HG03103 (cell line): ENCODE measurements around the gene MXRA8.
"Not testable (repeated sequence)": the region's sequence is repeated elsewhere in the genome, so short reads cannot be mapped to it uniquely, and the experiment has no call there.

Source experiments
- ATAC-seq: cut with Tn5 transposase; IDR thresholded peaks from one replicate; pipeline ENCODE4 v1.9.1; 2021; ENCODE audit warnings: low read depth; ENCODE audit not compliant: unreplicated experiment

MXRA8 gene

DNA sequence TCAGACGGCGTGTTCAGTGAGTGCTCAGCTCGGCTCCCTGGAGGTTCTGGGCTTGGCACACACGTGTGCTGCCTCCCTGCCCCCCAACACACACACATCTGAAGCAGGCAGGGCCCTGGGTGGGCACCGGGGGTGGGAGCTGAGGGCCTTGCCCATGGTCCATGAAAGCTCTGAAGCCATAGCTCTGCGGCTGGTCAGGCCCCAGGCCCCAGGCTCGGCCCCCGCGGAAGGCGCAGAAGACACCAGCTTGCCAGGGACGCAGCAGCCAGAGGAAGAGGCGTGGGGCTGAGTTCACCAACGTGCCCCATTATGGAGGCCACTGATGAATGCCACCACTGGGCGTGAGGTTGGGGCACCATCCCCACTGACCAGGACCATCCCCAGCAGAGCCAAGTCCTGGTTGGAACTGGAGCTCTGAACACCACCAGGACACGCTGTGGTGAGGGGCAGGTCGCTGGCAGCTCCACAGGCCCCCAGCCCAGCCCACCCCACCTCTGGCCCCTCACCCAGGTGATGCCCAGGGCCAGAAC, 12.5 kb upstream of the MXRA8 start:
- no peak for ATAC-seq

DNA sequence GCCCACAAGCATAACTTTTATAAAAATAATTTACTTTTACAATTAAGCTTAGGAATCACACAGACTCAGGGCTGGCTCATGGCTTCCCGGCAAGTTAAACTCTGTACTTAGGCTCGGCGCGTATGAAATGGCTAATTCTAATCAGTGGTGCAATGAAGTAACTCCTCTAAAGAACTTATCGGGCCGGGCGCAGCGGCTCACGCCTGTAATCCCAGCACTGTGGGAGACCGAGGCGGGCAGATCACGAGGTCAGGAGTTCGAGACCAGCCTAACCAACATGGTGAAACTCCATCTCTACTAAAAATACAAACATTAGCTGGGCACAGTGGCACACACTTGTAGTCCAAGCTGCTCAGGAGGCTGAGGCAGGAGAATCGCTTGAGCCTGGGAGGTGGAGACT, 11.7 kb upstream of the MXRA8 start:
- not testable (repeated sequence) for ATAC-seq

DNA sequence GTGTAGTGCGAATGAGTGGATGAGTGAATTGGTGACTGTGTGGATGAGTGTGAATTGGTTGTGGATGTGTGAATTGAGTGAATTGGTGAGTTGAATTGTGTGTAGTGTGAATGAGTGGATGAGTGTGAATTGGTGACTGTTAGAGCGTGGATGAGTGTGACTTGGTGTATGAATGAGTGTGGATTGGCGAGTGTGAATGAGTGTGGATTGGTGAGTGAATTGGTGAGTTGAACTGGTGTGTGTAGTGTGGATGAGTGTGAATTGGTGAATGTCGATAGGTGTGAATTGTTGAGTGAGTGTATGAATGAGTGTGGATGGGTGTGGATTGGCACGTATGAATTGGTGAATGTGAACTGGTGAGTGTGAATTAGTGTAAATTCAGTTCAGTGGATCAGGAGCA, 9.0 kb upstream of the MXRA8 start:
- ATAC-seq, result no peak

DNA sequence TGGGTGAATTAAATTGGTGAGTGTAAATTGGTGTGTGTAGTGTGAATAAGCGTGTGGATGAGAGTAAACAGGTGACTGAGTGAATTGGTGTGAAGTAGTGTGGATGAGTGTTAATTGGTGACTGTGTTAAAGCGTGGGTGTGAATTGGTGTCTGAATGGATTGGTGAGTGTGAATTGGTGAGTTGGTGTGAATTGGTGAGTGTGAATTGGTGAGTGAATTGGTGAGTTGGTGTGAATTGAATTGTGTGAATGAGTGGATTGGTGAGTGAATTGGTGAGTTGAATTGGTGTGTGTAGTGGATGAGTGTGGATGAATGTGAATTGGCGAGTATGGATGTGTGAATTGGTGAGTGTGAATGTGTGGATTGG, 8.3 kb upstream of the MXRA8 start:
- ATAC-seq, result no peak

DNA sequence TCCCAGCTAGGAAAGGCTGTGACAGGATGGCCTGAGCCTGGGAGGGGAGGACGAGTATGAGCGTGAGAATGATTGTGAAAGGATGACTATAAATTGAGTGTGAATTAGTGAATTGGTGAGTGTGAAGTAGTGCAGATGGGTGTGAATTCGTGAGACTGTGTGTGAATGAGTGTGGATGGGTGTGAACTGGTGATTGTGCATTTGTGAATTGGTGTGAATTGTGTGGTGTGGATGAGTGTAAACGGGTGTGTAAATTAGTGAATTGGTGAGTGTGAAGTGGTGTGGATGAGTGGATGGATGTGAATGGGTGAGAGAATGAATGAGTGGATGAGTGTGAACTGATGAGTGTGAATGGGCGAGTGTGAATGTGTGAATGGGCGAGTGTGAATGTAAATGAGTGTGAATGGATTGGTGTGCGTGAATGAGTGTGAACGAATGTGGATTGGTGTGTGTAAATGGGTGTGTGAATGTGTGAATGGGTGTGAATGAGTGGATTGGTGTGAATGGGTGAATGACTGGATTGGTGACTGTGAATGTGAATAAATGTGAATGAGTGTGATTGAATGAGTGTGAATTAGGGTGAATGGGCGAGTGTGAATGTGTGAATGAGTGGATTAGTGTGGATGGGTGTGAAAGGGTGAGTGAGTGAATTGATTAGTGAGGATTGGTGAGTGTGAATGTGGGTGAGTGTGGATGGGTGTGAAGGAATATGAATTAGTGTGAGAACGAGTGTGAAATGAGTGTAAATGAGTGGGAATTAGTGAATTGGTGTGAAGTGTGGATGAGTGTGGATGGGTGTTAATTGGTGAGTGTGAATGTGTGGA, 7.7 kb upstream of the MXRA8 start:
- no peak for ATAC-seq

DNA sequence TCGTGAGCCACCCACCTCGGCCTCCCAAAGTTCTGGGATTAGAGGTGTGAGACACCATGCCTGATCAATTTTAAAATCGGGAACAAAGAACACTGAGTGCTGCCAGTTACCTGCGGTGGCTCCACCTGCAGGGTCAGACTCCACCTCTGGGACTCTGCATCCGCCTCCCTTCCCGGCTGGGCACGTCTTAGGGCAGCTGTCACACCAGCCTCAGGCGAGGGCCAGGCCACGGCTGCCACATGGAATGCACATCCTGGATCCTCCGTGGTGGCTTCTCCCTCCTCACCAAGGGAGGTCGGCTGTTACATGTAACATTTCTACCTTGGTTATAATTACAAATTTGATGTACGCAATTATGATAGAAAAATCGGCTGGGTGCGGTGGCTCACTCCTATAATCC, 5.9 kb upstream of the MXRA8 start:
- ATAC-seq, result no peak

DNA sequence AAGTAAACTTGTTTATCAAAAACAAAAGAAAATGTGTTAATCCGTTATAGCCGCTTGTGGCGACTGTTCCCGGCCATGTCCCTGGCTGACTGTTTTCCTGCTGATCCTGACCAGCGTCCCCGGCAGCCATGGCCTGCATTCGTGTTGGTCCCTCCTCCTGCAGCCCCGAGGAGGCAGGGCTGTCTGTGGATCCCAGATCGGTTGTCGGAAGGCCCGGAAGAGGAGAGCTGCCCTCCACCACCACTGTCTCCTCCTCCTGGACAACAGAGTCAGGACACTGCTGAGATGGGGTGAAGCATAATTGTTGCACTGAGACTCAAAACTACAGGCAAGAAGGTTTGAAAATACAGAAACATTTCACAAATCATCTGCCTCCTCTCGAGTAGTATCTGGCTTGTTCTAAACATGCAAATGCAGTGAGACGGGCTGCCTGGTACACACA, 3.6 kb upstream of the MXRA8 start:
- ATAC-seq, result no peak

DNA sequence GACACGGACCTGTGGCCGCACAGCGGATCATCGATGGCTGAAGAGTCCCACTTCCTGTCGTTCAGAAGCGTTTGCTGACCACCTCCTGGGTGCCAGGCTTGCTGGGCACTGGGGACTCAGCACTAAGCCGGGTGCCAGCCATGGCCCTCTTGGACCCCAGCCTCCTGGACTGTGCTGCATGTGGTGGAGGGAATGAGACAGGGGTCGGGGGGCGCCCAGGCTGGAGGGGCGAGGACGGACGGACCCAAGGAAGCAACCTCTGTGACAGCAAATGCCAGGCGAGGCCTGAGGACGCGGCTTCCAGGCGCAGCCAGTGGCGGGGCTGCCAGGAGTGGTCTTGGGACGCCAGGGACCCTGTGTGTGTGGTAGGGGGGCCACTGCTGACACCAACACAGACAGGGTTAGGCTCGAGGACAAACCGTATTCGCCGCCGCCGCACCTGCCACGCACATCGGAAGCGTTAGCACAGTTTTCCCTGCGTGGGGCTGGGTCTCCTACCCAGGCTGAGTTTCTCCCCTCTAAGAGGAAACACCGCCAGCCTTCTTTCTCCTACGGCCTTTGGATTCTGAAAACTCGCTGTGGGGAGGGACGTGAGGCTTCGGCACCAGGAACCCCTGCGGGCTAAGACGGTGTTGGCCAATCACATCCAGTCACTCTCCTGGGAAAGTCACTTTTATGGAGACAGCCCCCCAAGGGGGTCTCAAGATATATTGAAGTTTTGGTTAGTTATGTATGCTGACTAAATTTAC, 3.1 kb upstream of the MXRA8 start:
- no peak for ATAC-seq

DNA sequence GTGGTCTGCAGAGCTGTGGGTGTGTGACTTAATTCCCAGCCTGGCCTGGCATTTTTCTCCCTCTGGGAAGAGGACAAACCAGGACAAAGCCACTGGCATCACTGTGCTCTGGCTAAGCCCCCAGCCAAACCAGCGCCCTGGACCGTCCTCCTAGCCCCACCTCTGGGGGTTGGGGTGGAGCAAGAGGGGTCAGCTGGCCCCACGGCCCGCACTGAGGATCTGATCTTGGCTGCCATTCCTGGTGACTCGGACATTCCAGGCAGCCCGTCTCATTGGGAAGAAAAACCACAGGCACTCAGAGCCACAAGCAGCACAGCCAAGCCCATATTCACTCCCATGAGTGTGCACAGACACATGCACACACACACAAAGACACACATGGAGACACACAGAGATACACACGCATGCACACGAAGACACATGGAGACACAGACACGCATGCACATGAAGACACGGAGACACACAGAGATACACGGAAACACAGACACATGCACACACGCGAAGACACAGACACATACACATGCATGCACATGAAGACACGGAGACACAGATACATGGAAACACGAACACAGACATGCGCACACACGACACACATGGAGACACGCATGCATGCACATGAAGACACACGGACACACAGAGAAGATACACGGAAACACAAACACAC, 2.3 kb upstream of the MXRA8 start:
- no peak for ATAC-seq

DNA sequence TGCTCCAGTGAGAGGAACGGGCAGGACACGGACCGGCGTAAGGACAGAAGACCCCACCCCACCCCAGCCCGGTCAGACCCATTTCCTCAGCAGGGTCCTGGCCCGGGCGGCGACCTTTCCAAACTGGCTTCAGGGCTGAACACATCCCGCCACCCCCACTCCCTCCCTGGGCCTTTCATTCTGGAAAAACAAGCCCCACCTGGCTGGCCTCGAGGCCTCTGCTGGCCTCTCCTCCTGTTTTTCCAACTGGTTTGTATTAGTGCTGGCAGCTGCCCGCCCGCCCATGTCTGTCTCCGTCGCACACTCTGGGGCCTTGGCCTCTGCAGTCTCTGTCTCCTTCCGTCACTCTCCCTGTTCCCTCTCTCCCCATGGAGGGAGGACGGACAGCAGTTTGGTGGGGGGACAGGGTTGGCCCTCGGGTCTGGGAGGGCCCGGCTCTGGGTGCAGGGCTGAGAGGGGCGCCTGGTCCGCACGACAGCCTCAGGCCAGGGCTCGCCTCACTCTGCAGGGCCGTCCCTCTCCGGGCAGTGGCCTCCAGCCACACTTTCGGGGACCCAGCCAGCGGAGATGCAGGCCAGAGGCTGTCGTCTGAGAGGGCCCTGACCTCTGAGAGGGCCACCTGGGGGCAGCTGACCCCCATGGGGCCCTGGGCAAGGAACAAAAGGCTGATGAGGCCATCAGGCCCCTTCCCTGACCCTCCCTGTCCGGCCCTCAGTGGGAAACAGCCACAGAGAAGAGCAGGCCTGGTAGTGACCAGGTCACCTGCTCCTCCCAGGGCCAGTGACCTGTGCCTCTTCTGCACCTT, 1.5 kb upstream of the MXRA8 start:
- no peak for ATAC-seq

DNA sequence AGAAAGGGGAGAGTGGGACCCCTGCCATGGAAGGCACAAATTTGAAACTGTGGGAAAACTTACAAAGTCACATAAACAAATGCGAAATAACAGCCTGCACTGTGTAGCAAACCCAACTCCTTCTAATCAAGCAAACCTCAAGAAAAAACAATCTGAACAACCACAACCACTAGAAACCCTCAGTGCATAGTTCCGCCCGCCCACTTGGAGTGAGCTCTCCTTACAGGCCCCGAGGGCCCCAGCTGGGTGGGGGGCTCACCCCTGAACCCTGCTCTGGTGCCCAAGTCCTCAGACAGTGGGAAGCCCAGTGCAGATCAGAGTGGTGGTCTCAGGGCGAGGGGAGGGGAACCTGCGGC, 931 bp upstream of the MXRA8 start:
- ATAC-seq, result no peak

DNA sequence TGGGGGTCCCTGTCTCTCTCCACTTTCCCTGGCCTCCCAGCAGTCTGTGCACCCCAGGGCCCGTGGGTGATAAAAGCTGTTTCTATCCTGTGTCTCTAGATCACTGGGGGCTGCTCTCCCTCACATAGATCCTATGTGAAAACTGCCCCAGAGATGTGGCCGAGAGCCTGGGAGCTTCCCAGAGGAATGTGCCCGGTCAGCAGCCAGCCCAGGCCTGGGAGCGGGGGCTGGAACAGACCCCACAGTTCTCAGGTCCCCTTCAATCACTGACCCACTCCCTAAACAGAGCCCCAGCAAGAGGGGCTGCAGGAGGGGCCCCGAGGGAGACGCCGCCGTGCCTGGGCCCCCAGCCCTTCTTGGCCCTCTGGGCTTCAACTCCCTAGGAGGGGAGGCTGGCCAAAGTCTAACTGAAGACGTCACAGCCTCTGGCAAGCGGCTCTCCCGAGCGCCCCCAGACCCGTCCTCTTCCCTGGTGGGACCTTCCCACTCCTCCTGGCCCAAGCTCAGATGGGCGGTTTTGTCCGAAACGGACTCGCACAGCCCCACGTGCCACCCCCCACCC, 403 bp downstream of the MXRA8 start:
- no peak for ATAC-seq

DNA sequence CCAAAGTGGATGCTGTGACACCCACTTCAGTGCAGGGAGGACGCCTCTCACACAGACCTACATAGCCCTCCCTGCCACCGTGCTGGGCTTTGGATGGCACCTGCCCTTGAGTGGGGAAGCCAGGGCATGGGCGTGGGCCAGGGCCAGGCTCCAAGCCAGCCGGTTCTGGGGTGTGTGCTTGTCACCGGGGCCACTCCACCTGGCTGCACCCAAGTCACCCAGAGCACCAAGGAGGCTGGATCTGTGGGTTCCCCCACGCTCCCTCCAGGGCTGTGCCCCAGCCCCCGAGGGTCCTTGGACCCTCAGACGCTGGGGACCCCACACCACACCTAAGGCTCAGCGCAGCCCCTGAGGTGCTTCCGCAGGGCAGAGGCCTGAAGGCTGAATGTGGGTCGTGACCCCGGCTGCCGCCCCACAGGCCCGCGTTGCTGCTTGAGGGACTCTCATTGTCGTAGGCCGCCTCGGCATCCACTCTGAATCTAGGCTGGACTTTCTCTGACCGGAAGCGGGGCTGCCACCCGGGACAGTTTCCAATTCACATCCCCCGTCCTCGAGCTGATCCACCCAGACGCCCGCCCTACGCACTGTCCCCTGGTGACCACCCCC, 1.5 kb downstream of the MXRA8 start:
- no peak for ATAC-seq

DNA sequence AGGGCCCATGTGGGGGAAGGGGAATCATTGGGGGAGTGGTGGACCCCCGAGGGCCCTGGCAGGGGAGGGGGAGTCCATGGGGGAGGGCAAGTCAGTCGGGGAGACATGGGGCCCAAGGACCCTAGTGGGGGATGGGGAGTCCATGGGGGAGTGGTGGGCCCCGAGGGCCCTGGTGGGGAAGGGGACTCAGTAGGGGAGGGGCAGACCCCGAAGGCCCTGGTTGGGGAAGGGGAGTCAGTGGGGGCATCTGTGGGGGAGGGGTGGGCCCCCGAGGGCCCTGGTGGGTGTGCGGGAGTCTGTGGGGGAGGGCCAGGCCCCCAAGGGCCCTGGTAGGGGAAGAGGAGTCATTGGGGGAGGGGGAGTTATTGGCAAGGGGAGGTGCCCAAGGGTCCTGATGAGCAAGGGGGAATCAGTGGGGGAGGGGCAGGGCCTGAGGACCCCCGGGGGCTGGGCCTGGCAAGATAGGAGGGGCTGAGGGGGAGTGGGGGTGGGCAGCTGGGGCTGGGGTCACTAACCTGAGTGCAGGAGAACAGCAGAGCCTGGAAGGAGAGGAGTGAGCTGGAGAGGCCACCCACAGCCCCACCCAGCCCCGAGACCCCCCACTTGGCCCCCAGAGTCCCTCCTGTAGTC, 2.1 kb downstream of the MXRA8 start:
- ATAC-seq, result no peak

DNA sequence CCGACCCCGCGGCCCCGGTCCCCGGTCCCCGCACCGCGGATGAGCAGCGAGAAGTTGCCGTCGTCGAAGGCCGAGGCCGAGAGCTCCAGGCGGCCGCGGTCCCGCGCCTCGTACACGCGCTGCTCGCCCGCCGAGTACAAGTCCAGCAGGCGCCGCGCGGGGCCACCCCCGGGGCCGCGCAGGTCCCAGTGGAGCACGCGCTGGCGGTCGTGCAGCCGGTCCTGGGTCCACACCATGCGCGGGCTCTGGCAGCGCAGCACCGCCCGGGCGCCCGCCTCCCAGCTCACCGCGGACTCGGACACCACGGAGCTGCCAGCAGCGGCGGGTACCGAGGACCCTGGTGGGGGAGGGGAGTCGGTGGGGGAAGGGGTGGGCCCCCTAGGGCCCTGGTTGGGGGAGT, 2.9 kb downstream of the MXRA8 start:
- no peak for ATAC-seq

DNA sequence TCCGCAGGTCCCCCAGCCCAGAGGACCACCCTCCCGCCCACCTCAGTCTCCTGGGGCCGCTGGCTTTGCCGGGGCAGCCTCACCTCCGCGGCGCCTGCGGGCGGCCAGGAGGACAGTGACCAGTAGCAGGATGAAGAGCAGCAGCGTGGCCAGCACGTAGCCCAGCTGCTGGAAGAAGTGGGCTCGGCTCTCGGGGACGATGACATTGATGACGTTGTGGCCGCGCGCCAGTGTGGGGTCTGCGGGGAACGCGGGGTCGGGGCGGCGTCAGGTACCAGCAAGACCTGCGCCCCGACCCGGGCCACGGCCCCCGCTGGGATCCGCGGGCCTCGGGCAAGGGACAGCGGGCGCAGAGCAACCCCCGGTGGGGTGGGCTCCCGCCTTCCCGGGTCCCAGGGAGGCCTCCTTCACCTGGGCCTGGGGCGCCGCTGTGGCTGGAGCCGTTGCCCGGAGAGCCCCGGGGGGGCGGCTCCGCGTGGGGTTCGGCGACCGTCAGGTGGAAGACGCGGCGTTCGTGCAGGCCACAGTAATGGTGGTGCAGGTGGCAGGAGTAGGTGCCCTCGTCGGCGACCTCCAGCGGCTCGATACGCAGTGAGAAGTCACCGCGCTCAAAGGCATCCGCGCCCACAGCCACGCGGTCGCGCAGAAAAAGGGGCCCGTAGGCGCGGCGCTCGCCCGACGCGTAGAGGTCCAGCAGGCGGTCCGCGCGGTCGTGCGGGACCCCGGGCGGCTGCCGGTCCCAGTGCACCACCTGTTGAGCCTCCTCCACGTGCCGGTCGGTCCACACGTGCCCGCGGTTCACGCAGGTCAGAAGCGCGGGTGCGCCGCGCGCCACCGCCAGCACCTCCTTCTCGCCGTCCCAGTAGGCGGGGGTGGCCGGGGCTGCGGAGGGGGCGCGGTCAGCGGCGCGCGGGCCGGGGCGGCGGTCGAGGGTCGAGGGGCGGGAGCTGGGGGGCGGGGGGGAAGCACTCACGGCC, 3.8 kb downstream of the MXRA8 start:
- ATAC-seq, result no peak

DNA sequence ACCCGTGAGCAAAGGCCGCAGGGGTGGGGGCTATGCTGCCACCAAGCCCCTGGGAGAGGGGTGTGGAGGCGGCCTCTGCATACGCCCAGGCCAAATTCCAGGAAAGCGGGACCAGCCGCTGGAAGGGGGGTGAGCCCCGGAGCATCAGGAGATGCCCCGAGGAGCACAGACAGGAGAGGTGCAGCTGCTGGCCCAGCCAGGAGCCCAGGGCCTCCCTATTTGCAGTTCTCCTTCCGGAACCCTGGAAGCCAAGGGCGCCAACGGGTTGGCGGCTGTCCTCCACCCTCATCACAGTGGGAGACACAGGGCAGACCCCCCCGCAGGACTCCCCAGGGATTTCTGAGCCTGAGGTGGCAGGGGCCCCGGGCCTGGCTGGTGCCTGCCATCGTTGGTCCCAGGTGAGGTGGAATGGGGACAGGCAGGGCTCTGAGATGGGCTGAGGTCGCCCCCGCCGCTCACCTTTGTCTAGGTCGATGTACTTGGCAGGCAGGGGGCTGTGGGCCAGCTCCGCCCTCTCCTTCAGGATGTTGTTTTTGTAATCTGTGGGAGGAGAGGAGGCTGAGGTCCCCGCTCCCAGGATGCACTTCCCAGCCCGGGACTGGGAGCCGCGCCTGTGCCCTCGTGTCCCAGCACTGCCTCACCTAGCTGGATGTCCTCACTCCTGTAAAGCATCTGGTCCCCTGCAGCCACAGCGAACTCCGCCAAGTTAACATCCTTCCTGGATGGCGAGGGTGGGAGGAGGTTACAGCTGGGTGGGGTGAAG, 4.8 kb downstream of the MXRA8 start:
- ATAC-seq, result no peak
